Stimulated activated CD8-positive, alpha-beta memory T cell treated with anti-CD3 and anti-CD28 coated beads, Interleukin-12 subunit alpha, Interleukin-12 subunit beta, amount 100 ng/mL, for 1 hour (primary cell): ENCODE measurements around the gene C1orf198.

Experiments used
- DNase-seq: peaks from one replicate; pipeline ENCODE4 v3.0.0-alpha.2; 2020; ENCODE audit warnings: low read depth

The C1orf198 gene

GRCh38 chr1:230808281-230808872, 59.9 kb downstream of the C1orf198 start:
- DNase-seq = no peak

- no peak for DNase-seq
These were observed 60.6 kb downstream of the C1orf198 start for GRCh38 chr1:230807561-230808280.

DNA sequence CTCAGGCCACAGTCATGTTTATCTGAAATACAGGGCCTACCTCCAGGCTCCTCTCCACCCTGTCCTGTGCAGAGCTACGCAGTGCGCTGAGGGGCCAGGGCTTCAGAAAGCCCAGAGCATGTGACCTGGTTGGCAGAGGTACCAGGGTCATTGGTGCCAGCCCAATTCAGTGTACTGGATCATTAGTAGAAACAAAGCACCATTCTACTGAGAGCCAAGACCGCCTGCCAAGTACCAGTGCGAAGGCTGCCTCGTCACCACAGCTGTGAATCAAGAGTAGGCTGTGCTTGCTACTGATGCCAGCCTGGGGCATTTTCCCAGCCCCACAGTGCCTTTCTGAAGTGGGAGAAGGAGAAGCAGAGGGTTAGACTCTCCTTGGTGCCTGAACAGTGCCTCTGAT, 61.3 kb downstream of the C1orf198 start:
- no peak for DNase-seq

- no peak for DNase-seq
These were observed 61.8 kb downstream of the C1orf198 start for GRCh38 chr1:230806552-230806951.

DNA sequence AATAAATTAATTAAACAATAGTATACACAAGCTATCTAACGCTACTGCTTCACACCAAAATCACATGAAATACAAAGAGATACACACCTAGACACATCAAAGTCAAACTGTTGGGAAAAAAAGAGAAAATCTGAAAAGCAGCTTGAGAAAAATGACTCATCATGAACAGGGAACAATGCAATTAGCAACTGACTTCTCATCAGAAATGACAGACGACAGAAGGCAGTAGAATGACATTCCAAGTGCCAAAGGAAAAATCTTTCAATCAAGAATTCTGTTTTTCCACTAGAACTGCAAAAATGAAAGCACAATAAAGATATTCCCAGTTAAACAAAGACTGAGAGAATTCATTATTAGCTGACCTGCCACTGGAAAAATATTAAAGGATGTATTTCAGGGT, 63.9 kb downstream of the C1orf198 start:
- no peak for DNase-seq

- no peak for DNase-seq
These were observed 67.2 kb downstream of the C1orf198 start for GRCh38 chr1:230800891-230801840.

DNA sequence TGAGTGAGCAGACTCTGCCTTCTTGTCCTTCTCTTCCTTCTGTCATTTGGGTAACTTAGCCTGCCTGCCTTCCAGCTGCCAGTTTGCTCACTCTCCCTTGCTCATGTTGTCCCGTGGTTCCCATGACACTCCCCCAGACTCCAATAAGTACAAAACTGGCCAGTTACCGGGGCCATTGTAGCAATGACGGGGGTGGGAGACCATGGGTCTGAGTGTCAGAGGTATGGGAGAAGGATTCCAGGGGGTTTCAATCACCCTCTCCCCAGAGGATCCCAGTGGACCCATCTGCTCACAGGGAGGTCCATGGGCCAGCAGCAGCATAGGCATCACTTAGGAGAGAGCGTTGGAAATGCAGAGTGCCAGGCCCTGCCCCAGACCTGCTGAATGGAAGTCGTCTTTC, 69.8 kb downstream of the C1orf198 start:
- no peak for DNase-seq

GRCh38 chr1:230797942-230798365, 70.4 kb downstream of the C1orf198 start:
- DNase-seq = no peak

- DNase-seq = no peak
These were observed 70.9 kb downstream of the C1orf198 start for GRCh38 chr1:230797376-230797920.

- no peak for DNase-seq
These were observed 71.7 kb downstream of the C1orf198 start for GRCh38 chr1:230796626-230797025.

GRCh38 chr1:230794871-230795605, 73.3 kb downstream of the C1orf198 start:
- no peak for DNase-seq

DNA sequence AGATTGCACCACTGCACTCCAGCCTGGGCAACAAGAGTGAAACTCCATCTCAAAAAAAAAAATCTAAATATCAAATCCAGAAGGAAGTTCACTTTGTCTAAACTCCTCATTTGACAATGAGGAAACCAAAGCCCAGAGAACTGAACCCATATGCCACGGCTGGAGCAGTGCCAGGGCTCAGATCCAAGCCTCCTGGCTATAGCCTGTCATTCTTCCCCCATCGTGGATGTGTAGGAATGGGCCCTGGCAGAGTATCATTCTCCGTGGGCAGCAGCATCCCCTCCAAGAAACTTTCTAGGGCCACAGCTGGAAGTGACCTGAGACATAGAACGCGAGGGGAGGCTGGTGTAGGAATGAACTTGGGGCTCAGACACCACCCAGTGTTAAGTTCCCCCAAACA, 73.9 kb downstream of the C1orf198 start:
- no peak for DNase-seq

- no peak for DNase-seq
These were observed 74.9 kb downstream of the C1orf198 start for GRCh38 chr1:230793463-230793745.

- DNase-seq = no peak
These were observed 75.4 kb downstream of the C1orf198 start for GRCh38 chr1:230792691-230793462.

DNA sequence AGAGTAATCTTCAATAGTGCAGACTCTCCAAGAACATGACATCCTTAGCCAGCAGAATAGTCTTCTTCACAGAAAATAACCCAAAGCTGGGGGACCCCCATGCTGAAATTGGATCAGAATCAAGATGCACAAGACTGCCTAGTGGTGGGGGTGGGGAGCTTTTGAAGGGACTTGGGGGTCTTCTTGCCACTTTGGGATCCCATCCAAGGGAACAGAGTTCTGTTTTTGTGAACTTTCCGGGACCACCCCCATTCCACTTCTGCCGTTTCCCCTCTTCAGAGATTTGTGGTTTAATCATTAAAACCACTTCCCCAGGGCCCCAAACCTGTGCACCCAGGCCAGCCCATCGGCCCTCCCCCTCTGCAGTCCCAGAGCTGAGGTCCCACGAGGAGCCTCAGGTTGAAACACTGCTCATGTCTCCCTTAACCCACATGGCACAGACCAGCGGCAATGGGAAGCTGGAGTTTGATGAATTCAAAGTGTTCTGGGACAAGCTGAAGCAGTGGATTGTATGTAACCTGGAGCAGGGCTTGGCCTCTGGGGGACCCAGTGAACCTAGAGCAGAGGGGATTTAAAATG, 76.2 kb downstream of the C1orf198 start:
- DNase-seq = no peak

DNA sequence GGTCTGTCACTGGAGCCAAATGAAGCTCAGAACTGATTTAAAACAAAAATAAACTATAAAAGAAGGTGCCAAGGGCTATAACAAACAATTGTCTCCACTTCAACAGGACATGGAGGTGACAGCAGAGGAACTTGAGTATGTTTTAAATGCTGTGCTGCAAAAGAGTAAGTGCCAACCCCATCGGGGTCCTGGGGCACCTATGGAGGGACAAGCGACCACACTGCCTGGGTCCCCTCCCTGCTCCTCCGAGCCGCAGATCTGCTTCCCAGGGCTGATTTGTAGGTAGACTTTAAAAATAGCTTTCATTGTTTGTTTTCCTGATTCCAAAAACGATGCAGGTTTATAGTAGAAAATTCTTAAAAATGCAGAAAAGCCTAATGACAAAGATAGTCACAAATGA, 78.3 kb downstream of the C1orf198 start:
- no peak for DNase-seq

DNA sequence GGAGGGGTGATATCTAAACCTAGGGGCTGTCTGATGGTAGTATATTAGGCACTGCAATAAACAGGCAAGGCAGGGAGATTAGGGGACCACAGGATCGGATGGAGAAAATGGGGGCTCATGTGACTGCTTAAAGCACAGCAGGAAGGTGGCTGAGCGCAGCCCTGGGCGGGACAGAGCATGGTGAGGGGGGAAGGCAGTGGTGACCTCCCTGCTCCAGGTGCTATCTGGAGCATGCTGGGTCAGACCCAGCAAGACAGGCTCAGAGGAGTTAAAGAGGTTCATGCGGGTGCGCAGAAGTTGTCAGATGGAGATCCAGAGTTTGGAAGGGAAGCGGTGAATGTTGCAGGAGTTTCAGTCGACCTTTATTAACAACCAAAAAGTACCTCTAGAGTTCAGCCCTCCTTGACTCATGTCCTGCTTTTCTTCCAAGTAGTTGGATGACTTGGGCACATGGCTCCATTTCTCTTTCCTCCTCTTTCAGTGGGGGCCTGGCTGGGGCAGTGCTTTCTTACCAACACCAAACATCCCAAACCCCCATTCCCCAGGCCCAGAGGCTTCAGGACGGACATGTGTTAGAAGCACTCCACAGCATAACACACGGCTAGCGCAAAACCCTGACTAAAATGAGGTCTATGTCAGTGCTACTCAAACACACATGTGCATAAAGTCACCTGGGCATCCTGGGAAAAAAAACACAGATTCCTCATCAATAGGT, 79.6 kb downstream of the C1orf198 start:
- no peak for DNase-seq

DNA sequence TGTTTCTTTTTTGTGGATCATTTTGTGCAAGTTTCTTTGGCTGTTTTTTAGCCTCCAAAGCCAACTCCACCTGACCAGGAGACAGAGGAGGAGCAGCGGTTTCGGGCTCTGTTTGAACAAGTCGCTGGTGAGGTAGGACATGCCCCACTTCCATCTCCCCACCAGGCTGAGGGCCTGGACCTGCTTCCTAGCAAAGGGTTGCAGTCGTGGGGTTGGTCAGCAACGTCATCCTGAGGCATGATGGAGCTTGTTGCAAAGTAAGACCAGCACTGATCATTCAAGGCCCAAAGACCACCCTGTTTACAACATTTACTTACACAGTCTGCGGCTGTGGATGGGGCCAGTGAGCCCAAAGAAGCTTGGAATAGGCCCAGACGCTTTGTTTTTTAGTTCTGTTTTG, 80.8 kb downstream of the C1orf198 start:
- DNase-seq = no peak
